Kidney (tissue), 14 donors: ENCODE results near the gene PHF21A. TPM values are rescaled to one million over a fixed set of nuclear protein-coding genes. Genes with fewer than 3 reads are reported as not detected.

Source experiments
- DNase-seq, 5 donors: peaks; one replicate each; pipeline ENCODE4 v3.0.0-alpha.2; 2013 to 2020
- FAIRE-seq: peaks from 2 replicates; lab custom pipeline; 2012; peaks lifted over from hg19 to GRCh38; lab: Jason Lieb, UNC
- H3K27ac ChIP-seq, 2 donors: one replicate each; pipeline ENCODE4 v1.7.0; 2013; ENCODE audit warnings: low read depth in 2 of 2, low read length in 2 of 2, inconsistent platforms in 1 of 2
- H3K27me3 ChIP-seq: one replicate; pipeline ENCODE4 v1.7.1; 2013; ENCODE audit warnings: low read length, inconsistent platforms; ENCODE audit not compliant: control insufficient read depth, insufficient read depth
- H3K36me3 ChIP-seq, 3 donors: one replicate each; pipeline versions ENCODE4 v1.7.0 to v1.7.1; 2013; ENCODE audit warnings: low read length in 3 of 3, control low read depth in 1 of 3, inconsistent platforms in 1 of 3; ENCODE audit not compliant: insufficient read depth in 3 of 3, control insufficient read depth in 2 of 3
- H3K4me1 ChIP-seq, 3 donors: one replicate each; pipeline versions ENCODE4 v1.7.0 to v1.7.1; 2013; ENCODE audit warnings: low read length in 3 of 3, inconsistent platforms in 1 of 3, low read depth in 1 of 3; ENCODE audit not compliant: control insufficient read depth in 2 of 3, insufficient read depth in 2 of 3
- H3K4me3 ChIP-seq, 3 donors: one replicate each; pipeline versions ENCODE4 v1.7.0 to v1.8.1; 2013; ENCODE audit warnings: low read length in 3 of 3, control low read depth in 1 of 3, inconsistent platforms in 1 of 3
- H3K9ac ChIP-seq, 3 donors: one replicate each; pipeline versions ENCODE4 v1.7.0 to v1.7.1; 2013; ENCODE audit warnings: low read length in 3 of 3, control low read depth in 1 of 3, inconsistent platforms in 1 of 3
- H3K9me3 ChIP-seq, 3 donors: one replicate each; pipeline versions ENCODE4 v1.7.0 to v1.7.1; 2013; ENCODE audit warnings: low read length in 3 of 3, control low read depth in 1 of 3, inconsistent platforms in 1 of 3; ENCODE audit not compliant: control insufficient read depth in 2 of 3, insufficient read depth in 1 of 3
- intact Hi-C: fragments of 100-400 bp; cut with DNase I; formaldehyde crosslinking; loops from one replicate; pipeline ENCODE4 v1.11.1; 2022
- polyA plus RNA-seq: library from polyadenylated mRNA; stranded (reverse); fragments of 350-450 nt; fragmentation: Illumina TruSeq; extraction: RNeasy Lipid Tissue Mini Kit (QIAGEN cat#74804); gene quantifications from one replicate; pipeline ENCODE4 v1.2.3, GENCODE V29; 2014; ENCODE audit warnings: low read depth, low replicate concordance; ENCODE audit not compliant: insufficient read depth
- total RNA-seq: library from RNA; stranded (reverse); fragmentation: NEBNext Ultra II Directional; extraction: Animal tissue kit (Norgen Biotek cat#: 25700); gene quantifications from one replicate; pipeline ENCODE4 v1.2.1, GENCODE V29; 2021
- TF ChIP-seq, protein P1 (sequence below): IDR thresholded peaks from 3 replicates; pipeline ENCODE4 v1.5.1; 2012; ENCODE audit warnings: mild to moderate bottlenecking, moderate library complexity, borderline replicate concordance; ENCODE audit not compliant: insufficient read depth; ENCODE audit errors: extremely low read depth
- donor health status: control.
- donor health status: control.
- donor health status: control.
- donor health status: control.
- donor health status: control.
- donor health status: DM: yes; HTN: yes; CAD: no.
- donor health status: Normal renal cell carcinoma (clear cell type).

Gene PHF21A
- total and polyA plus RNA-seq, 2 donors from 2014 or later = 9.6 to 48.2 TPM

GRCh38 chr11:45931739-45932138 lies 189.5 kb downstream of the PHF21A start:
- FAIRE-seq (no peak), DNase-seq (no peak)
- Histone ChIP-seq H3K27me3 (no peaks in the 10 kb centered on the region), H3K4me3 (no peak overlapping the region), H3K36me3 (peaks cover 3 to 18% (median 10%) of the 10 kb centered on the region in 3 donors), H3K27ac (no peak overlapping the region), H3K9me3 (no peaks in the 10 kb centered on the region), H3K4me1 (peaks cover 0 to 18% (median 10%) of the 10 kb centered on the region in 3 donors), H3K9ac (no peak overlapping the region)
- TF ChIP-seq, protein P1, sequence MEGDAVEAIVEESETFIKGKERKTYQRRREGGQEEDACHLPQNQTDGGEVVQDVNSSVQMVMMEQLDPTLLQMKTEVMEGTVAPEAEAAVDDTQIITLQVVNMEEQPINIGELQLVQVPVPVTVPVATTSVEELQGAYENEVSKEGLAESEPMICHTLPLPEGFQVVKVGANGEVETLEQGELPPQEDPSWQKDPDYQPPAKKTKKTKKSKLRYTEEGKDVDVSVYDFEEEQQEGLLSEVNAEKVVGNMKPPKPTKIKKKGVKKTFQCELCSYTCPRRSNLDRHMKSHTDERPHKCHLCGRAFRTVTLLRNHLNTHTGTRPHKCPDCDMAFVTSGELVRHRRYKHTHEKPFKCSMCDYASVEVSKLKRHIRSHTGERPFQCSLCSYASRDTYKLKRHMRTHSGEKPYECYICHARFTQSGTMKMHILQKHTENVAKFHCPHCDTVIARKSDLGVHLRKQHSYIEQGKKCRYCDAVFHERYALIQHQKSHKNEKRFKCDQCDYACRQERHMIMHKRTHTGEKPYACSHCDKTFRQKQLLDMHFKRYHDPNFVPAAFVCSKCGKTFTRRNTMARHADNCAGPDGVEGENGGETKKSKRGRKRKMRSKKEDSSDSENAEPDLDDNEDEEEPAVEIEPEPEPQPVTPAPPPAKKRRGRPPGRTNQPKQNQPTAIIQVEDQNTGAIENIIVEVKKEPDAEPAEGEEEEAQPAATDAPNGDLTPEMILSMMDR = no peak
- intact Hi-C loops = no loop called here

DNA sequence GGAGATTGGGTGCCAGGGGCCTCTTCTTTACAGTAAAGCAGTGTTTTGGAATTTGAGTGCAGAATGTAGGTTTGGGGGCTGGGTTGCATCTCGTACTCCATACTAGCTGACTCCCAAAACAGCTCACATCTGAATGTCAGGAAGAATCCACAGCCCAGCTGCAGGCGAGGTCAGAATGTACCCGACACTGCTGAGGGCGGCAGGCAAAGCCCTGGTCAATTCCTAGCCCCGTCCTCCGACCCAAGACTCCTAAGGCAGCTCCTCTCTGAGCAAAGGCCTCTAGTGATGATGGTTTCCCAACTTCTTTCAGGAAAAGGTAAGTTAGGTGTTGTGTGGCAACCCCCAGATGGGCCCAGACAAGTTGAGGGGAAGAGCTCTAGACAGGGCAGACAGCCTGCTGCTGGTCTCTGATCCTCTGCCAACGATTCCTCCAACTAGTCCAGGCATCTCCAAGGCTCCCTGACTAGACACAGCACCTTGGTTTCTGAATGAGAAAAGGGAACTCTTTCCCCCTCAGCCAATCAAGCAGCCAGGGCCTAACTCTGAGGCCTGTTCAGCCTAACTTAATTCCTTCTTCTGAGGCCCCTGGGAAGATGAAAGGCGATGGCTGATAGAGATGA lies 190.2 kb downstream of the PHF21A start:
- H3K9ac ChIP-seq = no peak overlapping the region
- no peak overlapping the region for H3K27ac ChIP-seq
- no peak for FAIRE-seq
- TF ChIP-seq, protein P1 = no peak
- H3K27me3 ChIP-seq = no peaks in the 10 kb centered on the region
- H3K36me3 ChIP-seq = peaks cover 3 to 18% (median 8%) of the 10 kb centered on the region in 3 donors
- no peak for DNase-seq
- H3K9me3 ChIP-seq = no peaks in the 10 kb centered on the region
- peaks cover 0 to 18% (median 10%) of the 10 kb centered on the region in 3 donors for H3K4me1 ChIP-seq
- intact Hi-C loops = no loop called here
- no peak overlapping the region for H3K4me3 ChIP-seq

DNA sequence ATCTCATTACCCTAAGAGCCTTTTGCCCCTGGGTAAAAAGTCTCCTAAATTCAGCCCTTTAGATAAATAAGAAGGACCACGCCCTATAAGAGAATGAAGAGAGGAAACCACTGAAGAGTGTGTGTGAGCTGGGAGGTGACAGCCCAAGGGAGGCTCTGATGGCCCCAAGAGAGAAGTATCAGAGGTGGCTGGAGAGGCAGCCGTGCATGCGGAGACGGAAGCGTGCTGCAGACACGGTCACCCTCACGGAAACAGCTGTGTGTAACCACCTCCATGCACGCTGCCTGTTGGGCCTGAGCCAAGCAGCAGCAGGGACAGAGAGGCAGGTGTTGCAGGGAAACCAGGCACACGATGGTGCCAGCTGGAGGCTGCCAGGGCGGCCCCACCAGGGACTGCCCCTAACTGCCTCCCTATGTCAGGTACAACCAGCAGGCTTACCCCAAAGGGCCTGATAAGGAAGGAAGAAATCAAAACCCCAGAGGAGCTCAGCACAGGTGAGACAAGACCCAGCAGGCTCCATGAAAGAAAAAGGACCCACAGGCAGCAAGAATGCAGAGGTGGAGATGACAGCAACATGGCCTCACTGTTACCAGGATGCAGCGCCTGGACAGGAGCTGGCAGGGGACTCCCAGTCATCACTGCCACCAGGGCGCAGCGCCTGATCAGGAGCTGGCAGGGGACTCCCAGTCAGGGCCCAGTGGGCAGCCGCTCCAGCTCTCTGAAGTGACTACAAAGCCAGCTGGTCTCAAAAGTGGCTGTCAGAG lies 191.0 kb downstream of the PHF21A start:
- Histone ChIP-seq H3K27me3 (no peaks in the 10 kb centered on the region), H3K36me3 (peaks cover 3 to 13% (median 5%) of the 10 kb centered on the region in 3 donors), H3K4me1 (peaks cover 0 to 18% (median 9%) of the 10 kb centered on the region in 3 donors), H3K4me3 (no peak overlapping the region), H3K9ac (no peak overlapping the region), H3K27ac (no peak overlapping the region), H3K9me3 (no peaks in the 10 kb centered on the region)
- DNase-seq = peak; percentile 47 to 87 (median 53)
- FAIRE-seq = no peak
- TF ChIP-seq, protein P1 = no peak
- intact Hi-C loops = no loop called here
